Spleen (tissue), 11 donors: ENCODE results near the gene NOS1AP. TPM values are rescaled to one million over a fixed set of nuclear protein-coding genes. Genes with fewer than 3 reads are reported as not detected.

ENCODE experiments used
- DNase-seq: peaks from one replicate; pipeline ENCODE4 v3.0.0-alpha.2; 2020
- H3K27ac ChIP-seq, 8 donors: fragments of 200-600 bp; sonication (generic) in 7 of 8; 1 replicate in 4 of 8; 2 replicates in 4 of 8; pipeline versions ENCODE4 v1.5.0 to v1.8.0; 2016 to 2021; ENCODE audit warnings: inconsistent platforms in 4 of 8, mild to moderate bottlenecking in 4 of 8, moderate library complexity in 1 of 8
- H3K27me3 ChIP-seq, 7 donors: fragments of 200-600 bp; sonication (generic) in 6 of 7; replicated peaks in 1 of 7; 1 replicate in 4 of 7; 2 replicates in 3 of 7; pipeline versions ENCODE4 v1.5.0 to v1.8.0; 2016 to 2021; ENCODE audit warnings: inconsistent platforms in 3 of 7, mild to moderate bottlenecking in 1 of 7
- H3K36me3 ChIP-seq, 6 donors: fragments of 200-600 bp; sonication (generic) in 5 of 6; 1 replicate in 4 of 6; 2 replicates in 2 of 6; pipeline versions ENCODE4 v1.5.0 to v1.8.0; 2016 to 2021; ENCODE audit warnings: inconsistent platforms in 2 of 6
- H3K4me1 ChIP-seq, 6 donors: fragments of 200-600 bp; sonication (generic) in 5 of 6; 1 replicate in 3 of 6; 2 replicates in 3 of 6; pipeline versions ENCODE4 v1.5.0 to v1.8.0; 2016 to 2021; ENCODE audit warnings: inconsistent platforms in 3 of 6
- H3K4me3 ChIP-seq, 8 donors: fragments of 200-600 bp; sonication (generic) in 7 of 8; 1 replicate in 4 of 8; 2 replicates in 4 of 8; pipeline versions ENCODE4 v1.5.0 to v1.8.0; 2016 to 2021; ENCODE audit warnings: inconsistent platforms in 4 of 8, mild to moderate bottlenecking in 4 of 8, moderate library complexity in 2 of 8
- H3K9me3 ChIP-seq, 8 donors: fragments of 200-600 bp; sonication (generic) in 7 of 8; 1 replicate in 4 of 8; 2 replicates in 4 of 8; pipeline versions ENCODE4 v1.5.0 to v1.8.0; 2016 to 2021; ENCODE audit warnings: inconsistent platforms in 4 of 8
- CTCF ChIP-seq, 11 experiments: fragments of 200-600 bp in 7 of 11; fragments of 450-650 bp in 4 of 11; sonication (generic) in 4 of 11; IDR thresholded peaks in 8 of 11; conservative IDR thresholded peaks in 3 of 11; 1 replicate in 7 of 11; 2 replicates in 4 of 11; pipeline versions ENCODE4 v1.4.0 to v1.8.0; 2016 to 2021; ENCODE audit warnings: antibody characterized with exemption in 11 of 11, inconsistent platforms in 4 of 11, mild to moderate bottlenecking in 1 of 11
- POLR2A ChIP-seq, 3 donors: fragments of 450-650 bp; IDR thresholded peaks; one replicate each; pipeline ENCODE4 v1.5.1; 2017; ENCODE audit warnings: antibody characterized with exemption in 3 of 3, mild to moderate bottlenecking in 1 of 3
- POLR2AphosphoS5 ChIP-seq, 3 donors: sonication (generic); formaldehyde crosslinking; IDR thresholded peaks; one replicate each; pipeline ENCODE4 v1.5.1; 2017; ENCODE audit warnings: antibody characterized with exemption in 3 of 3
- WGBS, 5 donors: extraction: QIAGEN DNeasy Blood & Tissue Kit in 3 of 5; methylation state at CpG; one replicate each; pipeline versions ENCODE4 v1.1.5 to v1.1.7; 2013 to 2018; 5-methylcytosine and 5-hydroxymethylcytosine counted together
- intact Hi-C: fragments of 100-400 bp; cut with DNase I; formaldehyde crosslinking; loops from one replicate; pipeline ENCODE4 v1.15.0; 2023; ENCODE audit warnings: low total_unique reads
- polyA plus RNA-seq, 3 donors: library from polyadenylated mRNA; stranded (reverse); fragments of 200-250 nt; gene quantifications; one replicate each; pipeline ENCODE4 v1.2.1, GENCODE V29; 2013
- total RNA-seq, 7 donors: library from RNA; depleted of rRNA in 3 of 7; stranded (reverse); fragments of >200 nt in 3 of 7; fragmentation: NEBNext Ultra II Directional in 4 of 7; extraction: Animal tissue kit (Norgen Biotek cat#: 25700) in 4 of 7; gene quantifications; one replicate each; pipeline versions ENCODE4 v1.1.0 to v1.2.1, GENCODE V29; 2016 to 2021
- donor health status: healthy with polysubstance abuse.
- donor health status: DM: no; HTN: no; CAD: no; lungs with moderate emphysema.
- donor health status: DM: no; HTN: no; CAD: no.
- donor health status: Bipolar disorder and iron deficiency.
- donor health status: healthy.
- donor health status: DM: no; HTN: no; CAD: no.
- donor health status: DM: yes; HTN: yes; CAD: no.

NOS1AP gene
- total and polyA plus RNA-seq, 10 donors = 0.16 to 1.7 (median 0.60) TPM; not detected in 2

- Histone ChIP-seq H3K4me1 (peaks cover 0 to 6% (median 0%) of the 10 kb centered on the region in 6 donors), H3K36me3 (no peaks in the 10 kb centered on the region), H3K9me3 (no peaks in the 10 kb centered on the region), H3K27me3 (peaks cover 0 to 18% (median 0%) of the 10 kb centered on the region in 7 donors), H3K4me3 (no peak overlapping the region), H3K27ac (no peak overlapping the region)
- TF ChIP-seq CTCF (IDR thresholded peaks at IDR 0.05 in 8 of 11, conservative IDR thresholded peaks at IDR 0.05 in 3 of 11) = no peak
- TF ChIP-seq POLR2AphosphoS5 (IDR thresholded peaks at IDR 0.05) = no peak
- no peak for TF ChIP-seq POLR2A (IDR thresholded peaks at IDR 0.05)
- no peak for DNase-seq
- intact Hi-C loops = no loop called here
These were observed 122.8 kb downstream of the NOS1AP start for GRCh38 chr1:162192306-162192678.

GRCh38 chr1:162192763-162193162, 123.3 kb downstream of the NOS1AP start:
- peaks cover 0 to 20% (median 0%) of the 10 kb centered on the region in 7 donors for H3K27me3 ChIP-seq
- intact Hi-C loops = no loop called here
- H3K9me3 ChIP-seq = no peaks in the 10 kb centered on the region
- WGBS, 5 donors = 72 to 97% (median 82%) methylated on average over 1 of the region's 1 CpG
- TF ChIP-seq CTCF (IDR thresholded peaks at IDR 0.05 in 8 of 11, conservative IDR thresholded peaks at IDR 0.05 in 3 of 11) (no peak), POLR2A (IDR thresholded peaks at IDR 0.05) (no peak), POLR2AphosphoS5 (IDR thresholded peaks at IDR 0.05) (no peak)
- DNase-seq = no peak
- no peaks in the 10 kb centered on the region for H3K36me3 ChIP-seq
- no peak overlapping the region for H3K27ac ChIP-seq
- peaks cover 0 to 6% (median 0%) of the 10 kb centered on the region in 6 donors for H3K4me1 ChIP-seq
- no peak overlapping the region for H3K4me3 ChIP-seq

GRCh38 chr1:162193221-162193620, 123.7 kb downstream of the NOS1AP start:
- 67 to 80% (median 71%) methylated on average over 2 of the region's 2 CpGs for WGBS, 5 donors
- DNase-seq = no peak
- no peak overlapping the region for H3K27ac ChIP-seq

GRCh38 chr1:162193815-162194214, 124.3 kb downstream of the NOS1AP start:
- TF ChIP-seq POLR2AphosphoS5 (IDR thresholded peaks at IDR 0.05) (no peak), POLR2A (IDR thresholded peaks at IDR 0.05) (no peak), CTCF (IDR thresholded peaks at IDR 0.05 in 8 of 11, conservative IDR thresholded peaks at IDR 0.05 in 3 of 11) (no peak)
- no peaks in the 10 kb centered on the region for H3K36me3 ChIP-seq
- intact Hi-C loops = no loop called here
- DNase-seq = no peak
- peaks cover 0 to 6% (median 0%) of the 10 kb centered on the region in 6 donors for H3K4me1 ChIP-seq
- H3K4me3 ChIP-seq = no peak overlapping the region
- peaks cover 0 to 20% (median 0%) of the 10 kb centered on the region in 7 donors for H3K27me3 ChIP-seq
- WGBS, 5 donors = 50 to 75% (median 55%) methylated on average over 3 of the region's 3 CpGs
- no peaks in the 10 kb centered on the region for H3K9me3 ChIP-seq
- no peak overlapping the region for H3K27ac ChIP-seq

More at GRCh38 chr1:162193221-162193620, 123.7 kb downstream of the NOS1AP start:
- no peaks in the 10 kb centered on the region for H3K36me3 ChIP-seq
- H3K4me3 ChIP-seq = no peak overlapping the region
- H3K27me3 ChIP-seq = peaks cover 0 to 20% (median 0%) of the 10 kb centered on the region in 7 donors
- no peak for TF ChIP-seq CTCF (IDR thresholded peaks at IDR 0.05 in 8 of 11, conservative IDR thresholded peaks at IDR 0.05 in 3 of 11)
- TF ChIP-seq POLR2AphosphoS5 (IDR thresholded peaks at IDR 0.05) = no peak
- TF ChIP-seq POLR2A (IDR thresholded peaks at IDR 0.05) = no peak
- no peaks in the 10 kb centered on the region for H3K9me3 ChIP-seq
- intact Hi-C loops = no loop called here
- peaks cover 0 to 6% (median 0%) of the 10 kb centered on the region in 6 donors for H3K4me1 ChIP-seq
